CD4-positive, CD25-positive, alpha-beta regulatory T cell (primary cell): ENCODE measurements around the gene ROBO1. TPM values are rescaled to one million over a fixed set of nuclear protein-coding genes. Genes with fewer than 3 reads are reported as not detected.

ENCODE experiments used
- ATAC-seq, 2 donors: fragments of 150-1000 bp; cut with Tn5 transposase; one replicate each; pipeline ENCODE4 v1.10.0; 2021; ENCODE audit warnings: low read depth in 2 of 2, moderate number of reproducible peaks in 2 of 2, moderate library complexity in 1 of 2
- DNase-seq, 3 donors: peaks; one replicate each; pipeline versions ENCODE4 v3.0.0 to v3.0.0-alpha.2; 2012 to 2022; ENCODE audit warnings: mixed read lengths in 1 of 3
- H3K27ac ChIP-seq: one replicate; pipeline ENCODE4 v1.7.0; 2013; ENCODE audit warnings: mild to moderate bottlenecking, low read length; ENCODE audit not compliant: insufficient read depth, poor library complexity, severe bottlenecking
- H3K27me3 ChIP-seq: one replicate; pipeline ENCODE4 v1.7.0; 2013; ENCODE audit warnings: low read length; ENCODE audit not compliant: control insufficient read depth, insufficient read depth
- H3K36me3 ChIP-seq: one replicate; pipeline ENCODE4 v1.7.0; 2013; ENCODE audit warnings: mild to moderate bottlenecking, low read length, moderate library complexity; ENCODE audit not compliant: control insufficient read depth, insufficient read depth
- H3K4me1 ChIP-seq: 2 replicates; pipeline ENCODE4 v1.7.0; 2013; ENCODE audit warnings: mild to moderate bottlenecking, low read length; ENCODE audit not compliant: insufficient read depth, control insufficient read depth, poor library complexity, severe bottlenecking
- H3K4me3 ChIP-seq: one replicate; pipeline ENCODE4 v1.7.0; 2013; ENCODE audit warnings: low read depth, mild to moderate bottlenecking, low read length, moderate library complexity
- H3K9me3 ChIP-seq, 2 experiments: 1 replicate in 1 of 2; 2 replicates in 1 of 2; pipeline ENCODE4 v1.7.0; 2013; ENCODE audit warnings: low read length in 2 of 2, mild to moderate bottlenecking in 1 of 2, moderate library complexity in 1 of 2; ENCODE audit not compliant: control insufficient read depth in 2 of 2
- H3K27ac Mint-ChIP-seq, 3 donors: one replicate each; pipeline ENCODE4 v1.8.0; 2020 to 2022; ENCODE audit warnings: mild to moderate bottlenecking in 3 of 3, mixed read lengths in 3 of 3, moderate library complexity in 2 of 3
- H3K27me3 Mint-ChIP-seq: one replicate; pipeline ENCODE4 v1.8.0; 2022; ENCODE audit warnings: mild to moderate bottlenecking, mixed read lengths
- H3K36me3 Mint-ChIP-seq: one replicate; pipeline ENCODE4 v1.8.0; 2020; ENCODE audit warnings: mixed read lengths
- H3K4me1 Mint-ChIP-seq, 4 donors: one replicate each; pipeline ENCODE4 v1.8.0; 2020 to 2022; ENCODE audit warnings: mixed read lengths in 4 of 4, mild to moderate bottlenecking in 1 of 4
- H3K4me3 Mint-ChIP-seq, 4 donors: one replicate each; pipeline ENCODE4 v1.8.0; 2020 to 2022; ENCODE audit warnings: mild to moderate bottlenecking in 4 of 4, mixed read lengths in 4 of 4, moderate library complexity in 3 of 4
- H3K9me3 Mint-ChIP-seq, 7 donors: one replicate each; pipeline ENCODE4 v1.8.0; 2020 to 2022; ENCODE audit warnings: mixed read lengths in 7 of 7, mild to moderate bottlenecking in 3 of 7, moderate library complexity in 2 of 7
- polyA plus RNA-seq, 4 donors: library from polyadenylated mRNA; unstranded; fragments of 300-500 nt; fragmentation: Illumina TruSeq; gene quantifications; one replicate each; pipeline ENCODE4 v1.2.3, GENCODE V29; 2021
- total RNA-seq: library from RNA; stranded (reverse); gene quantifications from one replicate; pipeline ENCODE4 v1.2.3, GENCODE V29; 2022

The ROBO1 gene
- total and polyA plus RNA-seq, 5 donors from 2014 or later, result not detected

- DNase-seq (no peak), ATAC-seq (no peak)
- H3K4me3 ChIP-seq, result no peak overlapping the region
- H3K36me3 Mint-ChIP-seq, result no peaks in the 10 kb centered on the region
- no peaks in the 10 kb centered on the region for H3K36me3 ChIP-seq
- no peak overlapping the region for H3K27ac Mint-ChIP-seq
- H3K27me3 ChIP-seq, result no peaks in the 10 kb centered on the region
- H3K4me1 Mint-ChIP-seq, result no peaks in the 10 kb centered on the region
- no peak overlapping the region for H3K4me3 Mint-ChIP-seq
- no peaks in the 10 kb centered on the region for H3K4me1 ChIP-seq
- no peaks in the 10 kb centered on the region for H3K27me3 Mint-ChIP-seq
- H3K9me3 Mint-ChIP-seq, result peaks cover 1 to 18% (median 9%) of the 10 kb centered on the region in 7 donors
- H3K9me3 ChIP-seq, result peaks cover 0 to 2% of the 10 kb centered on the region in 2 experiments
- H3K27ac ChIP-seq, result no peak overlapping the region
Measured at GRCh38 chr3:79203144-79203519, 564.7 kb downstream of the ROBO1 start.

GRCh38 chr3:79202471-79203143, 565.2 kb downstream of the ROBO1 start:
- Mint-ChIP-seq H3K9me3 (peaks cover 1 to 16% (median 9%) of the 10 kb centered on the region in 7 donors), H3K27ac (no peak overlapping the region), H3K4me1 (no peaks in the 10 kb centered on the region), H3K4me3 (no peak overlapping the region), H3K36me3 (no peaks in the 10 kb centered on the region), H3K27me3 (no peaks in the 10 kb centered on the region)
- no peaks in the 10 kb centered on the region for H3K36me3 ChIP-seq
- DNase-seq, result no peak
- peaks cover 0 to 2% of the 10 kb centered on the region in 2 experiments for H3K9me3 ChIP-seq
- ATAC-seq, result no peak
- no peaks in the 10 kb centered on the region for H3K27me3 ChIP-seq
- no peaks in the 10 kb centered on the region for H3K4me1 ChIP-seq
- no peak overlapping the region for H3K4me3 ChIP-seq
- H3K27ac ChIP-seq, result no peak overlapping the region

- peaks cover 1 to 19% (median 9%) of the 10 kb centered on the region in 7 donors for H3K9me3 Mint-ChIP-seq
- DNase-seq, result no peak
- no peaks in the 10 kb centered on the region for H3K4me1 Mint-ChIP-seq
- H3K36me3 ChIP-seq, result no peaks in the 10 kb centered on the region
- H3K4me3 ChIP-seq, result no peak overlapping the region
- no peaks in the 10 kb centered on the region for H3K27me3 Mint-ChIP-seq
- no peak for ATAC-seq
- peaks cover 0 to 1% of the 10 kb centered on the region in 2 experiments for H3K9me3 ChIP-seq
- H3K27me3 ChIP-seq, result no peaks in the 10 kb centered on the region
- no peaks in the 10 kb centered on the region for H3K36me3 Mint-ChIP-seq
- H3K4me3 Mint-ChIP-seq, result no peak overlapping the region
- H3K27ac ChIP-seq, result no peak overlapping the region
- no peaks in the 10 kb centered on the region for H3K4me1 ChIP-seq
- H3K27ac Mint-ChIP-seq, result no peak overlapping the region
Measured at GRCh38 chr3:79200456-79200855, 567.3 kb downstream of the ROBO1 start.

- Mint-ChIP-seq H3K4me3 (no peak overlapping the region), H3K27me3 (no peaks in the 10 kb centered on the region), H3K9me3 (peaks cover 1 to 19% (median 9%) of the 10 kb centered on the region in 7 donors), H3K4me1 (no peaks in the 10 kb centered on the region), H3K27ac (no peak overlapping the region), H3K36me3 (no peaks in the 10 kb centered on the region)
- no peaks in the 10 kb centered on the region for H3K4me1 ChIP-seq
- H3K27me3 ChIP-seq, result no peaks in the 10 kb centered on the region
- no peaks in the 10 kb centered on the region for H3K36me3 ChIP-seq
- DNase-seq (no peak), ATAC-seq (no peak)
- no peak overlapping the region for H3K27ac ChIP-seq
- no peak overlapping the region for H3K4me3 ChIP-seq
- H3K9me3 ChIP-seq, result no peaks in the 10 kb centered on the region
Measured at GRCh38 chr3:79199966-79200365, 567.8 kb downstream of the ROBO1 start.

GRCh38 chr3:79187426-79187825, 580.4 kb downstream of the ROBO1 start:
- no peak for ATAC-seq
- DNase-seq, result no peak
- no peak overlapping the region for H3K27ac ChIP-seq
- peaks cover 3 to 5% of the 10 kb centered on the region in 2 experiments for H3K9me3 ChIP-seq
- H3K36me3 ChIP-seq, result no peaks in the 10 kb centered on the region
- no peaks in the 10 kb centered on the region for H3K27me3 ChIP-seq
- Mint-ChIP-seq H3K36me3 (no peaks in the 10 kb centered on the region), H3K9me3 (peaks cover under 1 to 11% (median 5%) of the 10 kb centered on the region in 7 donors), H3K4me3 (no peak overlapping the region), H3K27ac (no peak overlapping the region), H3K27me3 (no peaks in the 10 kb centered on the region), H3K4me1 (peaks cover 0 to 4% (median 0%) of the 10 kb centered on the region in 4 donors)
- no peak overlapping the region for H3K4me3 ChIP-seq
- H3K4me1 ChIP-seq, result no peaks in the 10 kb centered on the region

- H3K36me3 Mint-ChIP-seq, result no peaks in the 10 kb centered on the region
- Histone ChIP-seq H3K9me3 (peaks cover 5 to 8% of the 10 kb centered on the region in 2 experiments), H3K27me3 (no peaks in the 10 kb centered on the region), H3K27ac (no peak overlapping the region), H3K4me3 (no peak overlapping the region), H3K36me3 (no peaks in the 10 kb centered on the region), H3K4me1 (no peaks in the 10 kb centered on the region)
- H3K4me1 Mint-ChIP-seq, result no peaks in the 10 kb centered on the region
- ATAC-seq (no peak), DNase-seq (no peak)
- H3K9me3 Mint-ChIP-seq, result peaks cover 0 to 14% (median 4%) of the 10 kb centered on the region in 7 donors
- H3K27ac Mint-ChIP-seq, result no peak overlapping the region
- H3K27me3 Mint-ChIP-seq, result no peaks in the 10 kb centered on the region
- no peak overlapping the region for H3K4me3 Mint-ChIP-seq
Measured at GRCh38 chr3:79184251-79184650, 583.5 kb downstream of the ROBO1 start.

- H3K36me3 Mint-ChIP-seq, result no peaks in the 10 kb centered on the region
Measured at GRCh38 chr3:79183496-79183895, 584.3 kb downstream of the ROBO1 start.

More at GRCh38 chr3:79183496-79183895, 584.3 kb downstream of the ROBO1 start:
- Histone ChIP-seq H3K36me3 (no peaks in the 10 kb centered on the region), H3K27me3 (no peaks in the 10 kb centered on the region), H3K27ac (no peak overlapping the region), H3K4me3 (no peak overlapping the region), H3K9me3 (peaks cover 5 to 8% of the 10 kb centered on the region in 2 experiments), H3K4me1 (no peaks in the 10 kb centered on the region)
- Mint-ChIP-seq H3K9me3 (peaks cover 0 to 14% (median 4%) of the 10 kb centered on the region in 7 donors), H3K27ac (no peak overlapping the region), H3K4me1 (no peaks in the 10 kb centered on the region), H3K27me3 (no peaks in the 10 kb centered on the region), H3K4me3 (no peak overlapping the region)
- ATAC-seq (no peak), DNase-seq (no peak)
